ENCODE measurements around the gene ARHGAP6.
"Not testable (repeated sequence)": the region's sequence is repeated elsewhere in the genome, so short reads cannot be mapped to it uniquely, and the experiment has no call there.

The ARHGAP6 gene

DNA sequence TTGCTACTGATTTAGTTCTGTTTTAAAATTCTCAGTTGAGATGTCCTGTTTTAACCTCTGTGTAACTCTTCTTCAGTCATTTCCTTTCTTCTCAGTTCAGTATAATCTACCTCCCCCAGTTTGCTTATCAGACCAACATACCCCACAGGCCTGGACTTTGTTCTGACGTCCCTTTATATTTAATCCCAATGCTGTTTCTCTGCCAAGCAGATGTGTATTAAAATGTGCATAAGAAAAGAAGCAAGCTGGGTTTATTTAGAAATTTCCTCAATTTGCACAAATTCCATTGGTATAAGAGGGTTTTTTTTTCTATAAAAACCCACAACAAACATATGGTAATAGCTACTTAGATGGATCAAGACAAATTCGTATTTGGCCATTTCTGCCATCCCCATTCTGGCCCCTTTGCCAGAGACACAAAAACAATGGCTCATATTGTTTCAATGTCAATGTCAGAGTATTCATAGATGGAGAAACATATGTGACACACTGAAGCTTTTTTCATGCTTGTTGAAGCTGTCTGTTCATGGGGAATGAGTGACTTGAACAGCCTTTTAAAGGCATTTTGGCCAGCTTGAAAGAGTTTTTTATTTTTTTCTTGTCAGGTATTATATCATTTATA lies 530.0 kb downstream of the ARHGAP6 start:
- no peak for DNase-seq

DNA sequence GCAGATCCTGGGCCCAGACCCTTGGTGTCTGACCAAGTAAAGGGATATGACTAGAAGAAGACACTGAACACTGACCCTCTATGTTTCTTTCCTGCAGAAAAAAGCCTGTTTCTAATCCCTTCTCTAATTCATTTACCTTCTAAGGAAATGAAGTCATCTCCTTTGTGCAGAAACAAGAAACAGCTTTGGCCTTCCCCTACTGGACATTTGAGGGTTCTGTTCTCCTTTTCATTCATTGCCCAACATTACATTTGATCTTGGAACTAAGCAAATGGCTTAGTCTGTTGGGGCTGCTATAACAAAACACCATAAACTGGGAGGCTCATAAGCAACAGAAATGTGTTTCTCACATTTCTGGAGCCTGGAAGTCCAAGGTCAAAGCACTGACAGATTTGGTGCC lies 534.6 kb downstream of the ARHGAP6 start:
- DNase-seq = no peak

DNA sequence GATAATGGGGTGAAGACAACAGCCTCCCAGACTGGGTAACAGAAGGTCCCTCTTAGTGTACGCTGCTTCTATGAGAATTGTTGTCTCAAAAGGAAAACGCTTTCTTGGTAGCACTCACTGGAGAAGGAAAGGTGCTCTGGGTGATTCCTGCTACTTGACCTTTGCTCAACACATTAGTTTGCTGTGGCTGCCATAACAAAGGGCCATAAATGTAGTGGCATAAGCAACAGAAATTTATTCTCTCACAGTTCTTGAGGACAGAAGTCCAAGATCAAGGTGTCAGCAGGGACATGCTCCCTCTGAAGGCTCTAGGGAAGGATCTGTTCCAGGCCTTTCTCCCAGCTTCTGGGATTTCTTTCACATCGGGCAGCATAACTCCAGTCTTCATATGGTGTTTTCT lies 535.6 kb downstream of the ARHGAP6 start:
- DNase-seq = no peak

DNA sequence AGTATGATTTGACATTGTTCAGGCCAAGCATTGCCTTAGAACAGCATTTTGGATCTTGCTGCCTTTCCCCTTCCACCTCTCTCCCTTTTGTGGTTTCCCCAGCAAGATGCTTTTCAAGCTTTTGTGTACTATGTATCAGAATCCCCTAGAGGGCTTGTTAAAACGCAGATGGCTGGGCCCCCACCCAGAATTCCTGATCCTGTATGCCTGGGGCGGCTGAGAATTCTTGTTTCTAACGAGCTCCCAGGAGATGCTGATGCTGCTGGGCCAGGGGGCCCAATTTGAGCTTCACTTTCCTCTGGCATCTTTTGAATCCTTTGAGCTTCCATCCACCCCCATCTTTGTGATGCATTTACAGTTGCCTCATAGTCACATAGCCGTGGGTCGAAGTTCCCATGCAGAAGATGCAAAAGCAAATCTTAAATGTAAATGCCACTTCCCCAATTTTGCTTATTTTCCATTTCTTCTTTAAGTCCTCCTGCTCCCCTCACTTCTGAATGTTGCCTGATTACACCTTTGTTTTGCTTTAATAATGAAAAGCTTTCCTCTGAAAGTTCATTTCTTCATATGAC lies 536.1 kb downstream of the ARHGAP6 start:
- DNase-seq = no peak

DNA sequence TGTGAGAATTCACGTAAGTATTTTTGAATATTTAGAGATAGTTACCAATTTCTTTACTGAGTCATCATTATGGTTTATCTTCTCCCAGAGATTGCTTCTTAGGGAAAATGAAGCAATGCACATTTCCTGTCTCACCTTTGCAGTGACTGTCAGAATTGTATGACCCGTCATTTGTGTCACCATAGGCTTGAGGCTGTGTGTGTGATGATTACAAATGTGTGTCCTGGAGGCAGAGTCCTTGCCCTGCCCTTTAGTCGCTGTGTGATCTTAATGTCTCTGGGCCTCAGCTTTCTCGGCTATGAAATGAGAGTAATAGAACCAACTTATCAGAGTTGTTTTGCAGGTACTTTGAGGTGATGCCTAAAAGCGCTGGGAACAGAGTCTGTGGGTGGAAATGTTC lies 540.7 kb downstream of the ARHGAP6 start:
- DNase-seq = no peak

DNA sequence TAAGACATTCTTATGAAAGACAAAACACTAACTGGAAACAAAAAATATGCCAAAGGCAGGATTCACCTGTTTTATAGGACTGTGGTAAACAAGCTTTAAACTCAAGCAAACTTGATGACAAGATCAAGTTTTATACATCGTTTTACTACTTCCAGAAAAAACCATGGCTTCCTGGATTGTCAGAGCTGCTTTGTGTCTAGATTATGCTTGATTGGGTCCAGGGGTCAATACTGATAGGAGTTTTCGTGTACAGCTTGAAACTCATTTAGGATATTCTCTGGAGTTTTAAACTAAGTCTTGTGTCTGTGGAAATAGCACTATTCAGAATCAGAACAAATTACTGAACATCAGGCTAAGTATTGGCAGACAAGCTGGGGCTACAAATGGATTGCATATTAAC lies 541.6 kb downstream of the ARHGAP6 start:
- no peak for DNase-seq

DNA sequence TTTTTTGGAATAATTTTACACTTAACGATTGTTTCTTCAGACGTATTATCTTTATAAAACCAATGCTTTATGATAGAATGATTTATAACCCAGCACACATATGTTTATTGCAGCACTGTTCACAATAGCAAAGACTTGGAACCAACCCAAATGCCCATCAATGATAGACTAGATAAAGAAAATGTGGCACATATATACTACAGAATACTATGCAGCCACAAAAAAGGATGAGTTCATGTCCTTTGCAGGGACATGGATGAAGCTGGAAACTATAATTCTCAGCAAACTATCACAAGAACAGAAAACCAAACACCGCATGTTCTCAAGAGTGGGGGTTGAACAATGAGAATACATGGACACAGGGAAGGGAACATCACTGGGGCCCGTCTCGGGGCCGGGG lies 542.6 kb downstream of the ARHGAP6 start:
- not testable (repeated sequence) for DNase-seq

DNA sequence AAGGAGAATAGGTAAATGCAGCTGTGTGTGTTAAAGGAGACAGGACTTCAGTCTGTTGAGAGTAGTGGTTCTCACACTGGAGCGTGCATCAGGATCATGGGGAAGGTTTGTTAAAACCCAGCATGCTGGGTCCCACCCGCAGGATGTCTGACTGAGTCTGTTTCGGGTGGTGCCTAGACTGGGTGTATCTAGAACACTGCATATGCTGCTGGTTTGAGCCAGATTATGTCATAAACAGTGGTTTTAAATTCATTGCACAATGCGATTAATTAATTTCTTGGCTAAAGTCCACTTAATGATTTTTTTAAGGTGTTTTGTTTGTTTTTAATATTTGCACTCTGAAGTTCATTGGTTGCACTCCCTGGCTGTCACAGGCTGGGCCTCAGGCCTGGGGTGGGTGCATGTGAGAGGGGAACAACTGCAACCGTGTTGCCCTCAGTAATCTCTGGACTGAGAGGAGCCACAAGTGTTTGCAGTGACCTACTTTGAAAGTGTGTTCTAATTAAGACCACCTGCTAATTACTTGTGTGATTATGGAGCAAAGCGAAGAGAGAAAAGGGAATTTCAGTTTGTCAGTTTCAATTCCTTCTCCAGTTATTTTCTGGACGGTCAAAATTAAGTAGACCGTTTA lies 546.3 kb downstream of the ARHGAP6 start:
- no peak for DNase-seq

DNA sequence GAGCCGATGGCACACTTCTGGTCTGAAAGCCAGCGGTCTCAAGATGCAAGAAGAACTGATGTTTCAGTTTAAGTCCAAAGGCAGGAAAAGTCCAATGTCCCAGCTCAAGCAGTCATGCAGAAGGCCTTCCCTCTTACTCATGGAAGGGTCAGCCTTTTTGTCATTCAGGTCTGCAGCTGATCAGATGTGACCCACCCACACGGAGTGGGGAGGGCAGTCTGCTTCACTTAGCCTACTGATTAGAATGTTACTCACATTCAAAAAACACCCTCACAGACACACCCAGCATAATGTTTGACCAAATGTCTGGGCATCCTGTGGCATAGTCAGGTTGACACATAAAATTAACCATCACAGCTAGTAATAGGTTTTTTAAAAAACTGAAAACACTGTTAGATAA lies 548.0 kb downstream of the ARHGAP6 start:
- DNase-seq = no peak

DNA sequence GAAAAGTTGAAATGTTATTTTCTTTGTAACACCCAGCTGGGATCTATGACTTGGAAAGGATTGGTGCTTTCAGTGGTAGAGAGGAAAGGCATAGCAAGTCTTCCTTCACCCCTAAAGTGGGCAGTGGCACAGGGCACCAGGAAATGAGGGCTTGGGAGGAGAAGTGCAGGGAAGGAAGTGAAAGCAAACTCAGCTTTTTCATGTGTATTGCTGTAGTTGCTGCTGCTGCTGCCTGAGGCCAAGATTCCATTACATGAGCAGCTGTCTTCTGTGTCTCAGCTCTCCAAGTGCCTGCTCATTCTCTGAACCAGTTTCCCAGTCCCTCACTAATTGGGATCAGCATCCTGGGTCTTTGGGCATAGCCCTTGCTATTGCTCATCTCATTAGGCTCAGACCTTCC lies 552.0 kb downstream of the ARHGAP6 start:
- no peak for DNase-seq

DNA sequence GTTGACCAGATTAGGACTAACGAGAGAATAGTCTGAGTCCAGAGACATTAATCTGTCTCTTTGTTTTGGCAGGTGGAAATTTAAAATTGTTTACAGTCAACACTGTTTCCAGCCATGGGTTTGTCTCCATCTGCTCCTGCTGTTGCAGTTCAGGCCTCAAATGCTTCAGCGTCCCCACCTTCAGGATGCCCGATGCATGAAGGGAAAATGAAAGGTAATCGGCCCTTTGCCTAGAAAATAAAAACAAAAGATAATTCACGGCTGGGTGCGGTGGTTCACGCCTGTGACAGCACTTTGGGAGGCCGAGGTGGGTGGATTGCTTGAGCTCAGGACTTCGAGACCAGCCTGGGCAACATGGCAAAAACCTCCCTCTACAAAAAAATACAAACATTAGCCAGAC lies 553.8 kb downstream of the ARHGAP6 start:
- DNase-seq = no peak

DNA sequence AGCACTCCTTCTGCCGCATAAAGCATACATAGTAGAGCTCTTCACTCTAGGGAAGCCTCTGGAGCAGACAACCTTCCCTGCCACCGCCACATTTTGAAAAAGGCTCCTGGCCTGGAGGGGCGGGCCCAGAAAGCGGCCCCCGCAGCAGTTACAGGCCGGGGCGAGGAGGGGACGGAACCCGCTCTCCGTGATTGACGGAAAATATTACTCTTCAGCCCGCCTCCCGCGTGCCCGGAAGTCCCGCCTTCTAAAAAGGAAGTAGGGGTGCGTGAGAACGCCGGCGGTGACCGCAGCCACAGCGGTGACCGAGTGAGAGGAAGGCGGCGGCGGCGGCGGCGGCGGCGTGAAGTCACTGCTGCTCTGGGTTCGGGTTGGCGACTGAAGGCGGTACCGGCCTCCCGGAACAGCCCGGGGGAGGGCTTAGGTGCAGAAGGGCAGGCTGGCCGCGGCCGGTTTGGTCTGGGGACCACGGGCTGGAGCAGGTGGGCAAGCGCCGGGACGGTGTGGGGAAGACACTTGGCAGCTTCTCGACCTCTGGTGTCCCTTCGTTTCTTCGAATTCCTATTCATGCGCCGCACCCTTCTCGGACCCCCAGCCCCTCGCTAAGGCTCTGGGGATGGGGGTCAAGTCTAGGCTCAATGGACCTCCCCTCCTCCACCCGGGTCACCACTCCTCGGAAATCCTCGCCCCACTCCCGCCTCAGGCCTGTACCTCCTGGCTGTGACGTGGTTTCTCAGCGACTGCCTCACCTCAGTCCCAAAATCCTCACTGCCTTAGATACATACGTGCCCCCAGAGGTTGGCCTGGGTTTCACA lies 554.5 kb downstream of the ARHGAP6 start, which contains the start of gene HCCS:
TSS of gene HCCS (plus strand) at position 296 of the 815 bp plus-strand sequence. CDS start 729 bp downstream, outside the sequence.
- DNase-seq = peak; percentile 70

DNA sequence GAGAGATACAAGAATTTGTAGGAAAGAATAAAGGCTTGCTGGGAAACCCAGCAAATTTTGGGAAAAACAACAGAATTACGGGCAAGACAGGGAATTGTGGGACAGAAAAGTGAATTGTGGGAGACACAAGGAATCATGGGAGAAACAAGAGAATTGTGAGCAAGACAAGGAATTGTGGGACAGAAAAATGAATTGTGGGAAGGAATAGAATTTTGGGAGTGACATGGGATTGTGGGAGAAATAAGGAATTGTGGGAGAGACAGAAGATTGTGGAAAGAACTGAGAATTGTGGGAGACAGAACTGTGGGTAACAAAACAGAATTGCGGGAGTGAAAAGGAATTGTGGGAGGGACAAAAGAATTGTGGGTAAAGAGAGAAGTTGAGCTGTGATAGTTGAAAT lies 555.8 kb downstream of the ARHGAP6 start:
- DNase-seq = no peak

DNA sequence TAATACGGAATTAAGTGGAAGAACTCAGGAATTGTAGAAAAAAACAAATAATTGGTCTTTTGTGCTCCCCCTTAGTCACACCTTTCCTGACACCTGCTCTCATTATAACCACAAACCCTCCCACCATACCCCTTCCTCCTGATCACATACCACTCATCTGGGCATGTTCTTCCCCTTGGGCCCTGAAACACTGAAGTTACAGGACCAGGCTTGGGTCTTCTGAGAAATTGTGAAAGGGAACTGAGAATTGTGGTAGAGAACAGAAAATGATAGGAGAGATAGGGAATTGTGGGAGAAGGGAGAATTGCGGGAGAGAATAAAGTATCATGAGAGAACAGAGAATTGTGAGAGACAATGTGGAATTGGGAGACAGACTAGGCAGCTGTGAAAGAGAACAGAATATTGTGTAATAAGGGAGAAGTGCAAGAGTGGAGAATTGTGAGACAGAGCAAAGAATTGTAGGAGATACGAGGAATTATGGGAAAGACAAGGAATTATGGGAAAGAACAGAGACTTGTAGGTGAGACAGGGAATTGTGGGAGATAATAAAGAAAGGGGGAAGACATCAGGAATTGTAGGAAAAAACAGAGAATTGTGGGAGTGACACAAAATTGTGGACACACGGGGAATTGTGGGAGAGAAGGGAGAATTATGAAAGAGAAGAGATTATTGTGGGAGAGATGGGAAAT lies 557.3 kb downstream of the ARHGAP6 start:
- DNase-seq = no peak

DNA sequence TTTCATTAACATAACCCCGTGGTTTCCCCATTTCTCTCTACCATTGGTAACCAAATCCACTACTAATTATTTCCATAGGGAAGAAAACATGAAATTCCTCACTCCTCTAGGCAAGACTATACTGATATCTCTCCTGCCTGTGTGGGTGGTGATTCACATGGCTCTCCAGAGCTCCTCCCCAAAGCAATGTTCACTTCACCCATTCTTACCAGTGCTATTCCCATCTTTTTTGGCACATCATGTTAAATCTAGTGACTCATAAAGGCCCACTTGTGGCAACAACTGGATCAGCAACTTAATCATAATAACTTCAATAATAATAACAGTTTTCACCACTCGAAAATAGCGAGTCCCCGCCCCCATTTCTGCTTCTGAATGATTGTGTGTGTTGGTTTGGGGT lies 560.6 kb downstream of the ARHGAP6 start:
- no peak for DNase-seq

DNA sequence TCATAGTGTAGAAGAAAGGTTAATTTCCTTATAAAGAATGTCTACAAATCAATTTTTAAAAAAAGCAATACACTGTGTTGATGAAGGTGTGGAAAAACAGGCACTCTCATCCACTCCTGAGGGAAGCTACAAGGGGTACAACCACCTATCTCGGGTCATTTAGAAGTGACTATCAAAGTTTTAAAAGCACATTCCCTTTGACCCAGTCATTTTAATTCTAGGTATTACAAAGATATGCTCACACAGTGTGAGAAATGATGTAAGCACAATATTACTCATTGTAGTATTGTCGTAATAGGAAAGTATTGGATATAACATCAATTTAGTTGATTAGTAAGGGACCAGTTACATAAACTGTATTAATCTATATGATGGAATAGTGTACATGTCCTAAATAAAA lies 562.0 kb downstream of the ARHGAP6 start:
- DNase-seq = no peak

DNA sequence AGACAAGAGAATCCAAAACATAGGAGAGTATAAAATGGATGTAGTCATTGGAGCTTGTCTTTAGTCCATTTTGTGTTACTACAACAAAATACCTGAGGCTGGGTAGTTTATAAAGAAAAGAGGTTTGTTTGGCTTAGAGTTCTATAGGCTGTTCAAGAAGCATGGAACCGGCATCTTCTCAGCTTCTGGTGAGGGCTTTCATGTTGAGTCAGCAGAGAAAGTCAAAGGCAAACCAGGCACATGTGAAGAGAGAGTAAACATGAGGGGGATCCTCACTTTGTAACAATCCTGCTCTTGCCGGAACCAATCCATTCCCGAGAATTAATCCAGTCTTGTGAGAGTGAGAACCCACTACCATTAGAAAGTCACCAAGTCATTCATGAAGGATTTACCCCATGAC lies 562.7 kb downstream of the ARHGAP6 start:
- no peak for DNase-seq

DNA sequence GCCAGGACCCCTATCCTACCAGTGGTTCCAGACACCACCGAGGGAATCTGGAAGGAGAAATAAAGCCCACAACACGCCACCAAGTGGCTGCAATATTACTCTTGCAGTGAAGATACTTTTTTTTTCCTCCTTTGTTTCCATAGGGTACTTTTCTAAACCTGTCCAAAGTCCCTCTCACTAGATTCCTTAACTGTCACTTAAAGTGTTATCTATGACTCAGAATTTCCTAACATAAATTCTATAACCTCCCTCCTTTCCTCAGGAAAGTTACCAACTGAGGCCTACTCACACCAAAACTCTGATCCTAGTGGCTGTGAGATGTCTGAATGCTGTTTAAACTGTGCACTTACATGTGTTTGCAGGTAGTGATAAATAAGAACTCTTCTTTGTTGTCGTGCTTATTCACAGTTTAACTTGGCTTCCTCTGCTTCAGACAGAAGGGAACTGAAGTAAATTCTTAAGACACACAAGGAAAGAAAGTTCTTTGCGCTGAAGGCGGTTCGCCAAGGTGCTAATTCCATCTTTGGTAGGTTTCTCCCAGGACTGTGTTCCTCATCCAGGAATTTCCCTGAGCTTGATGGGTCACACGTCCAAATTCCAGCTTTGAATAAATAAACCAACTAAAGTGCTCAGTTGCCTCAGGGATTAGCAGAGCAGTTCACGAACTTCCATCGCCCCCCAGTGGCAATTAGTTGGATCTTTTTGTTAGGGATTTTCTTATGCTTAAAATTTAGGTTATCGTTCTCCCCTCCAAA lies 565.3 kb downstream of the ARHGAP6 start:
- peak; percentile 45 for DNase-seq

DNA sequence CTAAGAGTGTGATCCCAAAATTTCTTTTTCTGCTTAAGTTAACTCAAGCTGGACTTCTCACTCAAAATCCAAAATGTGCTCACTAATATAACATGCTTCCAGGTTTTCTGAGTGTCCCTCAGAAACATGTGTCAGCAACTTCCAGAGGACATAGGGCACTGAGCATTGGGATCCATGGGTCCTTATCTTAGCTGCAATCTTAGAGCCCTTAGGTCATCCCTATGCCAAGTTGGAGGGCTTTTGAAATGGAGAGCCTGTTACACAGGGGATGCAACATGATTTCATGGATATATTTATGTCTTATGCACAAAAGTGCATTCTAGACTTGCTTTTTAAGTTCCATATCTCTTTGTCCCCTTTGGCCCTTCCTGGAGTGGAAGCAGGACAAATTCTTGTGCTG lies 566.3 kb downstream of the ARHGAP6 start:
- DNase-seq = no peak

DNA sequence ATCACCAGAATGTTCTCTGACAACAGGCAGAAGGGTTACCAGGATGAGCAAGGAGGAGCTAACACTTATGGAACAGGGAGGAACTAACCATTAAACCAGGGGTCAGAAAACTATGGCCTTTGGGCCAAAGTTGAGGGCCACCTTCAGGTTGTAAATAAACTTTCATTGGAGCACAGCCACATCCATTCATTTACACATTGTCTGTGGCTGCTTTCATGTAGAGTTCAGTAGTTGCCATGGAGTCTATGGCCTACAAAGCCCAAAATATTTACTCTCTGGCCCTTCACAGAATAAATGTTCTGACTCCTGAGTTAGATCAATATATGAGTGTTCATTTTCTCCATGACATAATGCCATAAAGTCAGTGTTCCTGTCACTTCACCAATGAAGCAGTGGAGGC lies 567.8 kb downstream of the ARHGAP6 start:
- no peak for DNase-seq

DNA sequence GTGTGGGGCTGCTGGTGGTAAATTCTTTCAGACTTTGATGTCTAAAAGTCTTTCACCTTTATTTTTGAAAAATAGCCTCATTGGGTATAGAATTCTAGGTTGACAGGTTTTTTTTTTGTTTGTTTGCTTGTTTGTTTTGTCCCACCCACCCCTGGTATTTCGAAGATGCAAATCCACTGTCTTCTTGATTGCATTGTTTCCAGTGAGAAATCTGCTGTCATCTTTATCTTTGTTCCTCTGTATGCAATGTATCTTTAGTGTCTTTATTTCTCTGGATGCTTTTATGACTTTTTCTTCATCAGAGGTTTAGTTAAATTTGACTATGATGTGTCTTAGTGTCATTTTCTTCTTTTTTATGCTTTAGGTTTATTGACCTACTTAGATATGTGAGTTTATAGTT lies 575.9 kb downstream of the ARHGAP6 start:
- no peak for DNase-seq

Measured in NCI-H526 treated with DMSO at 0.1 percent for 48 hours (cell line).